HUES48 (cell line): ENCODE measurements around the gene APBA2.
"Not testable (repeated sequence)": the region's sequence is repeated elsewhere in the genome, so short reads cannot be mapped to it uniquely, and the experiment has no call there.

Experiments
- H3K27ac ChIP-seq: one replicate; pipeline ENCODE4 v1.7.0; 2013; ENCODE audit warnings: low read depth, low read length, inconsistent platforms
- H3K27me3 ChIP-seq: 2 replicates; pipeline ENCODE4 v1.6.1; 2013; ENCODE audit warnings: mild to moderate bottlenecking, low read length; ENCODE audit not compliant: control insufficient read depth, insufficient read depth
- H3K36me3 ChIP-seq: 2 replicates; pipeline ENCODE4 v1.6.1; 2013; ENCODE audit warnings: low read length; ENCODE audit not compliant: control insufficient read depth, insufficient read depth
- H3K4me1 ChIP-seq: 2 replicates; pipeline ENCODE4 v1.6.1; 2013; ENCODE audit warnings: mild to moderate bottlenecking, low read length; ENCODE audit not compliant: control insufficient read depth, insufficient read depth
- H3K4me3 ChIP-seq: 2 replicates; pipeline ENCODE4 v1.5.1; 2013; ENCODE audit warnings: mild to moderate bottlenecking, low read depth, low read length
- H3K9ac ChIP-seq: 2 replicates; pipeline ENCODE4 v1.6.1; 2013; ENCODE audit warnings: mild to moderate bottlenecking, low read depth, low read length, moderate library complexity
- H3K9me3 ChIP-seq: 2 replicates; pipeline ENCODE4 v1.6.1; 2013; ENCODE audit warnings: low read length; ENCODE audit not compliant: control insufficient read depth, insufficient read depth

Gene APBA2

GRCh38 chr15:28854578-28854977 lies 31.2 kb upstream of the APBA2 start:
- H3K36me3 ChIP-seq, H3K9me3 ChIP-seq, H3K27me3 ChIP-seq, H3K4me3 ChIP-seq, H3K27ac ChIP-seq, H3K9ac ChIP-seq, H3K4me1 ChIP-seq: not testable (repeated sequence)

DNA sequence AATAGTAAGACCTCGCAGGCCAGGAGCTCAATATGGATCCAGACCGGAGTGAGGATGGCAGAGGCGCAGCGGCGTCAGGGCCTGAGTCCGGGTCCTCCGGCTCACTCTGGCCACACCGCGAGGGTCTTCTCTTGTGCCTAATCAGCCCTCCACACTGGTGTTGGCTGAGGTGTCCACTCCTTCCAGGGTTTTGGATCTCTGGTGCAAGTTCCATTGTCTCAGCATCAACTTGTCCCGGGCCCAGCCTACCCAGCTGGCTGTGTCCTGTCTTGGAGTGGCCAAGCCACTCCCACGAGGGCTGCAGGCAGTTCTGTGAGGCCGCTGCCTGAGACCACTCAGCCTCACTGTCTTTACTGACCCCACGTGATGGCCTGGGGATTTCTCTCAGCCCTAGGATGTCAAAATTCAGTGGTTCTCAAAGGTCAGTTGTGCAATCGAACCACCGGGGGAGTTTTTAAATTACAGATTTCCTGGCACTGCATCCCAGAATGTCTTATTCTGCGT lies 24.7 kb upstream of the APBA2 start:
- no peak overlapping the region for H3K27ac ChIP-seq
- H3K9me3 ChIP-seq = no peaks in the 10 kb centered on the region
- no peak overlapping the region for H3K9ac ChIP-seq
- H3K36me3 ChIP-seq = no peaks in the 10 kb centered on the region
- no peaks in the 10 kb centered on the region for H3K27me3 ChIP-seq
- no peaks in the 10 kb centered on the region for H3K4me1 ChIP-seq
- H3K4me3 ChIP-seq = no peak overlapping the region

GRCh38 chr15:28861589-28862293 lies 24.0 kb upstream of the APBA2 start:
- not testable (repeated sequence) for H3K9ac ChIP-seq, H3K4me1 ChIP-seq, H3K9me3 ChIP-seq, H3K36me3 ChIP-seq, H3K27me3 ChIP-seq, H3K27ac ChIP-seq, H3K4me3 ChIP-seq

GRCh38 chr15:28868744-28869345 lies 16.9 kb upstream of the APBA2 start:
- H3K27me3 ChIP-seq = no peaks in the 10 kb centered on the region
- H3K9me3 ChIP-seq = no peaks in the 10 kb centered on the region
- H3K9ac ChIP-seq = no peak overlapping the region
- H3K4me3 ChIP-seq = no peak overlapping the region
- no peaks in the 10 kb centered on the region for H3K36me3 ChIP-seq
- H3K4me1 ChIP-seq = no peaks in the 10 kb centered on the region
- H3K27ac ChIP-seq = no peak overlapping the region

DNA sequence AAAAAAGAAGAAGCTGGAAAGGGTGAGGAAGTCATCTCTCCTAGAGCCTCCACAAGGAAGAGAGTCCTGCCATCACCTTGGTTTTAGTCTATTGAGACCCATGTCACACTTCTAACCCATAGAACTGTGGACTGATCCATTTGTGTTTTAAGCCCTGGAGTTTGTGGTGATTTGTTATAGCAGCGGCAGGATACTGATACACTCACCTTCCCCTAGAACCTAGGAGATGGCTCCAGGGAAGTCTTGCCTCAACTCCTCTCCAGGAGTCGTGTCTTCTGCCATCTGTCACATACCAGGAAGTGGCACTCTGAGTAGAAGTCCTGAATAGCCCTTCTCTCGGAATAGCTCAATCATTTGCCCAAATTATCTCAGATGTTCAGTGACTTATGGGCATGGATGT lies 14.6 kb upstream of the APBA2 start:
- Histone ChIP-seq H3K4me1 (peaks cover 9% of the 10 kb centered on the region; the same call in 1 of the 2 replicates), H3K9ac (no peak overlapping the region), H3K36me3 (no peaks in the 10 kb centered on the region), H3K4me3 (no peak overlapping the region), H3K9me3 (no peaks in the 10 kb centered on the region), H3K27ac (no peak overlapping the region), H3K27me3 (peaks cover 6% of the 10 kb centered on the region; the same call in 1 of the 2 replicates)

- no peak overlapping the region for H3K9ac ChIP-seq
- no peak overlapping the region for H3K27ac ChIP-seq
- no peaks in the 10 kb centered on the region for H3K36me3 ChIP-seq
- no peaks in the 10 kb centered on the region for H3K9me3 ChIP-seq
- H3K4me3 ChIP-seq = no peak overlapping the region
- H3K27me3 ChIP-seq = peaks cover 7% of the 10 kb centered on the region; the same call in 1 of the 2 replicates
- H3K4me1 ChIP-seq = peaks cover 14% of the 10 kb centered on the region
These were observed 12.8 kb upstream of the APBA2 start for GRCh38 chr15:28873006-28873405.

DNA sequence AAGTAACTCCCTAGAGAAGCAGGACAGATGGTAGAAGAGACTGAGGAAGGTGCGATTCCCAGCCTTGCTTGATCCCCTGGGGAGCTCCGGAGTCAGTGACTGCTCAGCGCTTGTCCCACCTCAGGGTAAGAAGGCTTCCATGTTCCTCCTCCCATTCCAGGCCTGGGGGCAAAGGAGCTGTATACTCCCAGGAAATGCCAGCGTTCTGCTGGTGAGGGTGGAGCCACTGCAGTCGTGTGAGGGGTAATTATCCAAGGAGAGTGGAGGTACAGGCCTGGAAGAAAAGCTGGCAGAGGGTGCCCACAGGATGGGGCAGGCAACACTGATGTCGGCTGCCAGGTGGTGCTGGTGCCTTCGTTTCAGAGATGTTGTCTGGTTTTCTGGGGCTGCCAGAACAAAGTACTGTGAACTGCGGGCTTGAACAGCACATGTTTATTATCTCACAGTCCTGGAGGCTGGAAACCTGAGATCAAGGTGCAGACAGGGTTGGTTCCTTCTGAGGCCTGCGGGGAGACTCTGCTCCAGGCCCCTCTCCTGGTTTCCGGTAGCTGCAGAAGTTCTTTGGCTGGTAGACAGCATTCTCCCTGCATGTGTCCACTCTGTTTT lies 12.1 kb upstream of the APBA2 start:
- H3K4me3 ChIP-seq = no peak overlapping the region
- peaks cover 14% of the 10 kb centered on the region for H3K4me1 ChIP-seq
- no peaks in the 10 kb centered on the region for H3K36me3 ChIP-seq
- H3K9me3 ChIP-seq = no peaks in the 10 kb centered on the region
- peaks cover 12% of the 10 kb centered on the region; the same call in 1 of the 2 replicates for H3K27me3 ChIP-seq
- H3K9ac ChIP-seq = no peak overlapping the region
- H3K27ac ChIP-seq = no peak overlapping the region

DNA sequence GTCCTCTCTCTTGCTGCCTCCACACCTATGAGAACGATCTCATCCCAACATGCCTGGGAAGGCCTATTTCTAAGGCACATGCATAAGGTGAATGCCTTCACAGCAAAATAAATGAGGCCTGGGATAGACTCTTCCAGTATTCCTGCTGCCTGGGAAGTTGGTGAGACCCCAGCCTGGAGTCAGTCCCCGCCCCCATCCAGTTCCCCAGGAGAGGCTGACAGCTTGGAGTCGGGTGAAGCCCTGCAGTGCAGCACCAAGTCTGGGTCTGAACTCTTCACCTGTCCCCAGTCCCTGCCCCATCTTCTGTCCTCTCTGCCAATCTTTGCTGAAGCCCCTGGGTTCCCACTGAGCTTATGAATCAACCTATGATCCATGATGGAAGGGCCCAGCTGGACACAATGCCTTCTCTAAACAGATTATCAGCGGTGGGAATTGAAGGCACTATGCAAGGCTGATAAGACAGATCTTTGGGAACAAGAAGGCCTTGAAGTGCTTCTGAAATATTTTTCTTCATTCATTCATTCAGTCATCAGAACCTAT lies 10.2 kb upstream of the APBA2 start:
- no peaks in the 10 kb centered on the region for H3K9me3 ChIP-seq

DNA sequence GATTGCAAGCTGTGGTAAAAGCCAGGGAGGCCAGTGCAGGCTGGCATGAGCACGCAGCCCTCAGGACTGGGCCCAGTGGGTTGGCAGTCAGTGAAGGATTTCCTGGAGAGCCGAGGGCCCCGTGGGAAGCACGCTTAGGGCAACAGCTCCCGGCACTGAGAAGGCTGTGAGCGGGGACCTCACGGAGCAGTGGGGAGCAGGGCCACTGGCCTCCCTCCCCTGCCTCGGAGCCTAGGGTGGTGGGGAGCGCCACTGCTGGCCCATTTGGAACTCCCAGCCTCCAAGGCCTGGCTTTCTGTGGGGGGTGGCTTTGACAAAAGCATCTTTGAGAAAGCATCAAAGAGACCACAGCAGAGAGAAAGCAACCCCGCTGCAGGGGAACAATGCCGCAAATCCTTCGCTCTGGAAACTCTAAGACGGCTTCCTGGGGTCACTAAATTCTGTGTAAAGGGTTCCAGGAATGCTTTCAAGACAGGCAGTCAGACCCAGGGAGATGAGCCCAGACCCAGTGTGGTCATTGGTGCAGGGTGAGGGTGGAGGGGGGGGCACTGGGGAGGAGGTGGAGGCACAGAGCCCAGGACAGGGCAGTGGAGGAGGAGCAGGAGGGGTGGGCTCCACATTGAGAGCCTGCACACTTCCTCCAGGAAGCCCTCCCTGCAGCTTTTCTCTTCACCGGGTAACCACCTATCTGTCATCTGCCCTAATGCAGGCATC lies 9.5 kb upstream of the APBA2 start:
- H3K4me1 ChIP-seq = peaks cover 14% of the 10 kb centered on the region
- no peak overlapping the region for H3K9ac ChIP-seq
- H3K27ac ChIP-seq = peak overlapping the region; percentile 77
- no peaks in the 10 kb centered on the region for H3K9me3 ChIP-seq
- peaks cover 12% of the 10 kb centered on the region; the same call in 1 of the 2 replicates for H3K27me3 ChIP-seq
- no peaks in the 10 kb centered on the region for H3K36me3 ChIP-seq
- H3K4me3 ChIP-seq = no peak overlapping the region

More for the DNA sequence above, 10.2 kb upstream of the APBA2 start:
- H3K27ac ChIP-seq = peak overlapping the region; percentile 77
- H3K9ac ChIP-seq = no peak overlapping the region
- no peaks in the 10 kb centered on the region for H3K36me3 ChIP-seq
- no peak overlapping the region for H3K4me3 ChIP-seq
- peaks cover 14% of the 10 kb centered on the region for H3K4me1 ChIP-seq
- H3K27me3 ChIP-seq = peaks cover 12% of the 10 kb centered on the region; the same call in 1 of the 2 replicates

DNA sequence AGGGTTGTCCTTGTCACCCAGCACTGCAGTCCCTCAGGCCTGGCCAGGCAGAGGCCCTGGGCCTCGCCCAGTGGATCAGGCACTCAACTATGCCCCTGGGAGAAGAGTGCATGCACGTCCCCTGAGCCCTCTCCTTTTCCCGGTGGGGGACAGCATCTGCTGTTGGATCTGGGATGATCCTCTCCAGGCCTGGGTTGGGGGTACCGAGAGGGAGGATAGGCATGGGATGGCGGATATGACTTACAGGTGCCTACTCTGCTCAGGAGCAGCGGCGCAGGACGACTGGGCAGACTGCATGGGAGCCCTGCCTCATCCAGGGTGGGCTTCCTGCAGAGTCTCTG lies 9.0 kb upstream of the APBA2 start:
- H3K27ac ChIP-seq = no peak overlapping the region
- H3K9me3 ChIP-seq = no peaks in the 10 kb centered on the region
- H3K36me3 ChIP-seq = no peaks in the 10 kb centered on the region
- H3K4me1 ChIP-seq = peaks cover 14% of the 10 kb centered on the region
- H3K4me3 ChIP-seq = no peak overlapping the region
- no peak overlapping the region for H3K9ac ChIP-seq
- peaks cover 12% of the 10 kb centered on the region; the same call in 1 of the 2 replicates for H3K27me3 ChIP-seq
